ENCODE measurements around the gene GZMH. TPM values are rescaled to one million over a fixed set of nuclear protein-coding genes. Genes with fewer than 3 reads are reported as not detected.

GZMH gene
- polyA plus RNA-seq, 3 donors: 0.15 to 1.6 (median 0.94) TPM

GRCh38 chr14:24639905-24640304, 30.4 kb upstream of the GZMH start:
- no peak for TF ChIP-seq CTCF (IDR thresholded peaks at IDR 0.05)
- WGBS (ENCODE audit: insufficient coverage): 59% methylated on average over 2 of the region's 3 CpGs

GRCh38 chr14:24639270-24639669, 29.8 kb upstream of the GZMH start:
- H3K9me3 ChIP-seq (replicated peaks in 1 of 2; ENCODE audit: control insufficient read depth in 1 of 2, insufficient read depth in 1 of 2, low read length in 2 of 2): no peaks in the 10 kb centered on the region
- Mint-ChIP-seq H3K4me3 (no peak overlapping the region), H3K36me3 (no peaks in the 10 kb centered on the region), H3K4me1 (peaks cover 11% of the 10 kb centered on the region), H3K27me3 (ENCODE audit: low read depth in 3 of 3) (peaks cover 0 to under 1% (median 0%) of the 10 kb centered on the region in 3 donors), H3K9me3 (no peaks in the 10 kb centered on the region), H3K27ac (peak overlapping the region in 1 of 7 donors; percentile 17)
- no peaks in the 10 kb centered on the region for H3K4me1 ChIP-seq (ENCODE audit: control insufficient read depth in 1 of 2, insufficient read depth in 2 of 2, low read length in 2 of 2)
- intact Hi-C loops (cut with micrococcal nuclease): no loop called here
- H3K27ac ChIP-seq (ENCODE audit: low read depth in 1 of 2, low read length in 2 of 2): no peak overlapping the region
- H3K27me3 ChIP-seq (ENCODE audit: control insufficient read depth in 2 of 2, insufficient read depth in 2 of 2, low read length in 2 of 2): no peaks in the 10 kb centered on the region
- H4K20me1 ChIP-seq (ENCODE audit: insufficient read depth, low read length): no peaks in the 10 kb centered on the region
- no peaks in the 10 kb centered on the region for H3K36me3 ChIP-seq (replicated peaks in 1 of 2; ENCODE audit: control insufficient read depth in 1 of 2, insufficient read depth in 2 of 2, low read length in 2 of 2)
- TF ChIP-seq CTCF (IDR thresholded peaks at IDR 0.05): no peak
- no peak overlapping the region for H3K4me3 ChIP-seq (replicated peaks in 1 of 3; ENCODE audit: low read depth in 2 of 3, low read length in 3 of 3)
- H2AFZ ChIP-seq (ENCODE audit: insufficient read depth, low read depth, low read length, poor library complexity, severe bottlenecking): no peak overlapping the region
- 100% methylated on average over 1 of the region's 3 CpGs for WGBS (ENCODE audit: insufficient coverage)
- no peak overlapping the region for H3K4me2 ChIP-seq (replicated peaks; ENCODE audit: extremely low read depth, low read length, poor library complexity, severe bottlenecking)
- no peak for DNase-seq
- no peak overlapping the region for H3K9ac ChIP-seq (ENCODE audit: insufficient read depth, low read length, poor library complexity, severe bottlenecking)
- H3K79me2 ChIP-seq (ENCODE audit: insufficient read depth, low read length): no peaks in the 10 kb centered on the region

More at GRCh38 chr14:24639905-24640304, 30.4 kb upstream of the GZMH start:
- Mint-ChIP-seq H3K27ac (no peak overlapping the region), H3K36me3 (no peaks in the 10 kb centered on the region), H3K9me3 (no peaks in the 10 kb centered on the region), H3K27me3 (ENCODE audit: low read depth in 3 of 3) (no peaks in the 10 kb centered on the region), H3K4me3 (no peak overlapping the region), H3K4me1 (peaks cover 11% of the 10 kb centered on the region)
- Histone ChIP-seq H3K4me2 (replicated peaks; ENCODE audit: extremely low read depth, low read length, poor library complexity, severe bottlenecking) (no peak overlapping the region), H3K79me2 (ENCODE audit: insufficient read depth, low read length) (no peaks in the 10 kb centered on the region), H4K20me1 (ENCODE audit: insufficient read depth, low read length) (no peaks in the 10 kb centered on the region), H3K4me1 (ENCODE audit: control insufficient read depth in 1 of 2, insufficient read depth in 2 of 2, low read length in 2 of 2) (no peaks in the 10 kb centered on the region), H2AFZ (ENCODE audit: insufficient read depth, low read depth, low read length, poor library complexity, severe bottlenecking) (no peak overlapping the region), H3K36me3 (replicated peaks in 1 of 2; ENCODE audit: control insufficient read depth in 1 of 2, insufficient read depth in 2 of 2, low read length in 2 of 2) (no peaks in the 10 kb centered on the region), H3K27ac (ENCODE audit: low read depth in 1 of 2, low read length in 2 of 2) (no peak overlapping the region), H3K4me3 (replicated peaks in 1 of 3; ENCODE audit: low read depth in 2 of 3, low read length in 3 of 3) (no peak overlapping the region), H3K9me3 (replicated peaks in 1 of 2; ENCODE audit: control insufficient read depth in 1 of 2, insufficient read depth in 1 of 2, low read length in 2 of 2) (no peaks in the 10 kb centered on the region), H3K27me3 (ENCODE audit: control insufficient read depth in 2 of 2, insufficient read depth in 2 of 2, low read length in 2 of 2) (no peaks in the 10 kb centered on the region), H3K9ac (ENCODE audit: insufficient read depth, low read length, poor library complexity, severe bottlenecking) (no peak overlapping the region)
- intact Hi-C loops (cut with micrococcal nuclease): no loop called here
- no peak for DNase-seq

All from CD14-positive monocyte (primary cell).